ENCODE measurements around the gene BUD23. TPM values are rescaled to one million over a fixed set of nuclear protein-coding genes. Genes with fewer than 3 reads are reported as not detected.
A peak's percentile ranks its signal among the peaks of the same experiment; 100 is the strongest.

The BUD23 gene
- total and polyA plus RNA-seq, 3 donors from 2014 or later: 231 to 252 (median 241) TPM

DNA sequence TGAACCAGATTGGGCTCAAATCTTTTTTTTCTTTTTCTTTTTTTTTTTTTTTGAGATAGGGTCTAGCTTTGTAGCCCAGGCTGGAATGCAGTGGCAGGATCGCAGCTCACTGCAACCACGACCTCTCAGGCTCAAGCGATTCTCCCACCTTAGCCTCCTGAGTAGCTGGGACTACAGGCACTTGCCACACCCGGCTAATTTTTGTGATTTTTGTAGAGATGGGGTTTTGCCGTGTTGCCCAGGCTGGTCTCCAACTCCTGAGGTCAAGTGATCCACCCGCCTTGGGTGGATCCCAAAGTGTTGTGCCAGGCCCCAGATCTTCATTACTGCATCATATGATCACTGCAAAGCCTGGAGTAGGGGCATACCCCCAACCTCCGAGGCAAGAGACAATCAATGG, 2.9 kb upstream of the BUD23 start:
- Histone ChIP-seq H3K27ac (peak overlapping the region; percentile 46 to 70), H3K27me3 (no peaks in the 10 kb centered on the region), H3K9me3 (no peaks in the 10 kb centered on the region), H3K4me1 (peaks cover 49% of the 10 kb centered on the region), H3K4me3 (no peak overlapping the region), H3K36me3 (ENCODE audit: low read depth, missing control alignments) (no peaks in the 10 kb centered on the region)
- DNase-seq: no peak
- WGBS, 2 donors: 66 to 71% methylated on average over 7 of the region's 7 CpGs
- intact Hi-C loops (cut with DNase I; ENCODE audit: low total_unique reads): no loop called here
- no peak for TF ChIP-seq POLR2A (IDR thresholded peaks at IDR 0.05)

GRCh38 chr7:73681031-73681430, 2.4 kb upstream of the BUD23 start:
- no peaks in the 10 kb centered on the region for H3K36me3 ChIP-seq (ENCODE audit: low read depth, missing control alignments)
- H3K9me3 ChIP-seq: no peaks in the 10 kb centered on the region
- H3K27me3 ChIP-seq: no peaks in the 10 kb centered on the region
- H3K27ac ChIP-seq: peak overlapping the region; percentile 70 to 83
- intact Hi-C loops (cut with DNase I; ENCODE audit: low total_unique reads): no loop called here
- H3K4me1 ChIP-seq: peaks cover 44% of the 10 kb centered on the region
- 65 to 73% methylated on average over 8 of the region's 8 CpGs for WGBS, 2 donors
- no peak for TF ChIP-seq CTCF (IDR thresholded peaks at IDR 0.05)
- H3K4me3 ChIP-seq: no peak overlapping the region
- DNase-seq: no peak

DNA sequence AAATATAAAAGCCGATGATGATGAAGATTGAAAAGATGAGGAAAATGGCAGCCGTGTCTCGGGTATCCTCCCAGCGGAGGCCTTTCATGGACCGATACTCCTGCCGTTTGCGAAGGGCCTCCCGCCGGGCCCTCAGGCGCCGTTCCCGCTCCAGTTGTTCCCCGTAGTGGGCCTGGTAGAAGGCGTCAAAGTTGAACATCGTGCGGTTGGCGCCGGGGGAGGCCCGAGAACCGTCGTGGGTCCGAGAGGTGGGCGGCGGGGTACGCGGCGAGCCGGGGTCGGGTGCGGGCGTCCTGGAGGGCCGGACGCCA, 697 bp upstream of the BUD23 start:
- H3K4me1 ChIP-seq: peaks cover 44% of the 10 kb centered on the region
- H3K36me3 ChIP-seq (ENCODE audit: low read depth, missing control alignments): no peaks in the 10 kb centered on the region
- no peaks in the 10 kb centered on the region for H3K9me3 ChIP-seq
- no peak for DNase-seq
- intact Hi-C loops (cut with DNase I; ENCODE audit: low total_unique reads): no loop called here
- H3K4me3 ChIP-seq: peak overlapping the region; percentile 89 to 91
- WGBS, 2 donors: 0 to 2% methylated on average over 13 to 30 of the region's 33 CpGs
- H3K27ac ChIP-seq: peak overlapping the region; percentile 70 to 83
- no peak for TF ChIP-seq POLR2A (IDR thresholded peaks at IDR 0.05)
- no peak for TF ChIP-seq CTCF (IDR thresholded peaks at IDR 0.05)
- no peaks in the 10 kb centered on the region for H3K27me3 ChIP-seq

GRCh38 chr7:73683788-73684693, 644 bp downstream of the BUD23 start:
- peak; percentile 44 for DNase-seq
- H3K9me3 ChIP-seq: no peaks in the 10 kb centered on the region
- H3K27ac ChIP-seq: peak overlapping the region; percentile 77 to 80
- H3K4me3 ChIP-seq: peak overlapping the region; percentile 89 to 91
- 14 to 21% methylated on average over 35 to 58 of the region's 58 CpGs for WGBS, 2 donors
- H3K4me1 ChIP-seq: peaks cover 38% of the 10 kb centered on the region
- TF ChIP-seq POLR2A (IDR thresholded peaks at IDR 0.05) (no peak), CTCF (IDR thresholded peaks at IDR 0.05) (no peak)
- intact Hi-C loops (cut with DNase I; ENCODE audit: low total_unique reads): no loop called here
- H3K36me3 ChIP-seq (ENCODE audit: low read depth, missing control alignments): no peaks in the 10 kb centered on the region
- no peaks in the 10 kb centered on the region for H3K27me3 ChIP-seq

DNA sequence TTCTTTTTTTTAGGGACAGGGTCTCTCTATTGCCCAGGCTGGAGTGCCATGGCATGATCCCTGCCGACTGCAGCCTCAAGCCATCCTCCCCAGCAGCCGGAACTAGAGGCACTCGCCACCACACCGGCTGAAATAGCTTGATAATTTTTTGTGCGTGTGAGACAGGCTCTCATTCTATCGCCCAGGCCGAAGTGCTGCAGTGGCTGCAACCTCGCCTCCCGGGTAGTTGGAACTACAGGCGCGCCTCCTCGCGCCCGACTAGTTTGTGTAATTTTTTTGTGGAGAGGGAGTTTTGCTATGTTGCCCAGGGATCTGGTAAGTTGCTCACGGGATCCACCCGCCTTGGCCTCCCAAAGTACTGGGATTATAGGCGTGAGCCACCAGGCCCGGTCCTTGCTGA, 1.9 kb downstream of the BUD23 start:
- no peaks in the 10 kb centered on the region for H3K9me3 ChIP-seq
- H3K4me3 ChIP-seq: peak overlapping the region in 1 of 2 donors; percentile 17
- no peaks in the 10 kb centered on the region for H3K27me3 ChIP-seq
- WGBS, 2 donors: 69 to 73% methylated on average over 18 of the region's 18 CpGs
- intact Hi-C loops (cut with DNase I; ENCODE audit: low total_unique reads): no loop called here
- peaks cover 28% of the 10 kb centered on the region for H3K4me1 ChIP-seq
- no peaks in the 10 kb centered on the region for H3K36me3 ChIP-seq (ENCODE audit: low read depth, missing control alignments)
- H3K27ac ChIP-seq: no peak overlapping the region
- no peak for DNase-seq
- TF ChIP-seq CTCF (IDR thresholded peaks at IDR 0.05) (no peak), POLR2A (IDR thresholded peaks at IDR 0.05) (no peak)
